GM10847 (cell line): ENCODE measurements around the gene NMU.

Experiments
- POLR2A ChIP-seq: IDR thresholded peaks from 2 replicates; pipeline ENCODE4 v1.6.1; 2011; ENCODE audit not compliant: insufficient read length; ENCODE audit errors: extremely low read depth

The NMU gene

DNA sequence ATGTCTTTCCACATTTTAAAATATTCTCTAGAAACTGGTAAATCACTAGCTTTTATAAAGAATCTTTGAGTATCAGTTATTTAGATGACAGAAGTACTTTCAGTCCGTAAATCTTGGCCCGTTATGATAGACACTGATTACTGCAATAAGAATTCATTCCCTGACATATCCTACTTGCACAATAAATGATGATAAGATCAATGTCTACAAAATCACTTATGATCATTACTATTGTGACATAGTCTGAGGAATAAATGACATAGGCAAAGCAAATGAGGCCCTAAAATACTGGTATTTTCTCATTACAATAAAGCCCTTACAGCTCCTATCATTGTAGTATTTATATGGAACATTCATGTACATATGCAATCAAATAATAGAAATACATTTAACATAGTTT lies 37.5 kb downstream of the NMU start:
- TF ChIP-seq POLR2A = no peak

GRCh38 chr4:55592014-55592413 lies 44.1 kb downstream of the NMU start, which contains the start of gene PDCL2:
Gene PDCL2 (minus strand): TSS chr4:55592245. CDS start chr4:55592109, 136 bp downstream.
- TF ChIP-seq POLR2A = no peak

GRCh38 chr4:55588160-55588559 lies 47.9 kb downstream of the NMU start:
- no peak for TF ChIP-seq POLR2A

GRCh38 chr4:55578341-55579010 lies 57.6 kb downstream of the NMU start:
- TF ChIP-seq POLR2A = no peak

DNA sequence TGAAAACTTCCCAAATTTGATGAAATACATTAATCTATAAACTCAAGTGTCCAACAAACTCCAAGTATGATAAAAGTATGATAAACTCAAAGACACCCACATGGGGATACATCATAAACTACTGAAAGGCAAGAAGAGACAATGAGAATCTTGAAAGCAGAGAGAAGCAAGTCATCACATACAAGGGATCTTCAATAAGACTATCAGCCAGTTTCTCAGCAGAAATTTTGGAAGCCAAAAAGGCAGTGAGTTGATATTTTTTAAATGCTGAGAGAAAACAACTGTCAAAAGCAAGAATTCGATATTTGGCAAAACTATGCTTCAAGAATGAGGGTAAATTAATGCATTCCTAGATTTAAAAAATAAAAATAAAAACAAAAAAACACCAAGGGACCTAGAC lies 60.6 kb downstream of the NMU start:
- TF ChIP-seq POLR2A = no peak

DNA sequence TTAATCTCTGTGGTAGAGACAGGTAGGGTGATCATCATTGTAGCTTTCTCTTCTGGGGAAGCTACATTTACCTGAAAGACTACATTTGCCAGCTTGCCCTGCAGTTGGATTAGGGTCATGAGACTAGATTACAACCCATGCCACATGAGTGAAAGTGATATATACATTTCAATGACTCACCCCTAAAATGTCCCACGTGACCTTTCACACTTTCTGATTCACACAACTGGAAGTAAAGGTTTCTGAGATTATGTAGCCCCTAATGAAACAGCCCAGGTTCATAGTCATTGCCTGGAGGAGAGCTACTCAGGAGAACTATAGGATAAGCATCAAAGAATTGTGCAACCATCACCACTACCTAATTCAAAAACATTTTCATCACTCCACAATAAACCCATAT lies 61.8 kb downstream of the NMU start:
- TF ChIP-seq POLR2A = no peak

GRCh38 chr4:55571806-55572205 lies 64.3 kb downstream of the NMU start:
- TF ChIP-seq POLR2A = no peak

DNA sequence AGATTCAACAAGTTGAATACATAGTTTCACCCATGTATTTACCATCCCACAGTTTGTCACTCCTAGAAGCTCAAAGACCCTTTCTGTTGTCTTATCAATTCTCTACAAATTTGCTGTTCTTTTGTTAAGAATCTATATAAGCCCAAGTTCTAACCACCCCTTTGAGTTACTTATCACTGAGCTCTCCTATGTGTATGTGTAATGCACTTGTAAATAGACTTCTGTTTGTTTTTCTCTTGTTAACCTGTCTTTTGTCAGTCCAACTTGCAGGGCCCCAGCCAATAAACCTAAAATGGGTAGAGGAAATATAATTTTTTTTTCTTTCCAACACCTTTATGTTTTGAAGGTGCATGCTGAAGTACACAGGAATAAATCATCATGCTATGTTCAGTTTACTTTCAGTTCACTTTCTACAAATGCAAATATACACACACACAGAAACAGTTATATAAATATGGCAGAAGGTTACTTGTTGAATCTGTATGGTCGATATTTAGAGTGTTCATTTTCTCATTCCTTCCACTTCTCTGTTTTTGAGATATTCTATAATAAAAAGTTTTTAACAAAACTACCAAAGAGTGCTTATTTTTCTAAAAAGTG lies 67.1 kb downstream of the NMU start:
- no peak for TF ChIP-seq POLR2A

- no peak for TF ChIP-seq POLR2A
Measured at GRCh38 chr4:55561889-55562288, 74.2 kb downstream of the NMU start.

DNA sequence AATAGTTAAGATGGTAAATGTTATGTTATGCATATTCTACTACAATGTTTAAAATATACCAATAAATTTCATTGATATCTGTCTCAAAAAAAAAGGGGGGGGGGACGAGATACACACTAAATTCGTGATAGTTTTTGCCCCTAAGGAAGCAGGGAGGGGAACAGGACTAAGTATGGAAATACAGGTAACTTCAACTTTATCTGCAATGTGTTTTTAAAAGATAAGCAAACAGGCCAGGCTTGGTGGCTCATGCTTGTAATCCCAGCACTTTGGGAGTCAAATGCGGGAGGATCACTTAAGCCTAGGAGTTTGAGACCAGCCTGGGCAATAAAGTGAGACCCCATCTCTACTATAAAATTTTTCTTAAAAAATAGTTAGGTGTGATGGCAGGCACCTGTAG lies 76.0 kb downstream of the NMU start:
- no peak for TF ChIP-seq POLR2A

DNA sequence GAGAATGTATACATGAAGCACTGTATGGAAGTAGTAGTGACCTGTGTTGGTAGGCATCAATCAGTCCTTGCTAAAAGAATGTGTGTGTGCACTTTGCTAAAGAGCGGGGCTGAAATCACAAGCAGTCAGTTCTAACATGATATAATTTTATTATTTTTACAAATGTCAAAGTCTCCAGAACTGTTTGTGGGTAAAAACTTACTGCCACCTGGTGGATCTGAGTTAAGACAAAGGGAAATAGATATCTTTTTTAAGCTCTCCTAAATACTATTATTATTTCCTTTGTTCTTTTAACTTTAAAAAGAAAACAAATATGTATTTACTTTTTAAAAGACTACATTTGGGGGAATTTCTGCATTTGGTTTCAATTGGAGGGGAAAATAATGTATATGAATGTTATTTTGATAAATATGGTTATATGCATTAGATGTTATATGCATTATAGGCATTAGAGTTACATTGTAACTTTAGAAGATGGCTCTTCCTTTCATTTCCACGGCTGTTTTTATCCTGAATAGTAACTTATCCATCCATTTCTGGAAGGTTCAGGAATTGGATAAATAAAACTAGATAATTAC lies 81.6 kb downstream of the NMU start:
- no peak for TF ChIP-seq POLR2A

DNA sequence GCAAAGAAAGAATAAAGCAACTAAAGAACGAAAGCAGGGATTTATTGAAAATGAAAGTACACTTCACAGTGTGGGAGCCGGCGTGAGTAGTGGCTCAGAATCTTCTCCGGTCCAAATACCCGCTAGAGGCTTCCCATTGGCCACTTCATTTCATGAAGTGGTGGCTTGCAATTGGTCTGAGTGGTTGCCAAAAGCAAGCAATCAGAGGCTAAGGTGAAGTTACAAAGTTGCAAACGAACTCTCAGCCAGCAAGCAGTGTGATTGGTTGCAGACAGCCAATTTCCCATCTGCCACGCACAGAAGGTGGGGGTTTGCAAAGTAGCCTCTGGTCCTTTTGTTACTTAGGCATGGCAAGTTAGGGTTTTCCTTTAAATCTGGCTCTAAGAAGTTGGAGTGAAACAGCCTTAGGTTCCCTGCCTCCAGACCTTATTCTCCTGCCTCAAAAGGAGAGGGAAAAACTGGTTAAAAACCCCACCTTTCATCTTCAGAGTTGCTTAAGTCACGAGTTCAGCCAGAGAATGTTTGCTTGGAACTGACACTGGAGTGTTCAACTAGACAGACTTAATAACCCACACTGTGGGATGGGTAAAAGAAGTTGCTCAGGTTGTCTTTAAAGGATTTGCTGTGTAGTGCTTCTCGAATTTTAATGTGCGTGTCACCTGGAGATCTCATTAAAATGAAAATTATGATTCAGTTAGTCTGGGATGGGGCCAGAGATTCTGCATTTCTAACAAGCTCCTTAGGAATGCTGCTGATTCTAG lies 82.5 kb downstream of the NMU start:
- no peak for TF ChIP-seq POLR2A

GRCh38 chr4:55549888-55550287 lies 86.2 kb downstream of the NMU start:
- no peak for TF ChIP-seq POLR2A

DNA sequence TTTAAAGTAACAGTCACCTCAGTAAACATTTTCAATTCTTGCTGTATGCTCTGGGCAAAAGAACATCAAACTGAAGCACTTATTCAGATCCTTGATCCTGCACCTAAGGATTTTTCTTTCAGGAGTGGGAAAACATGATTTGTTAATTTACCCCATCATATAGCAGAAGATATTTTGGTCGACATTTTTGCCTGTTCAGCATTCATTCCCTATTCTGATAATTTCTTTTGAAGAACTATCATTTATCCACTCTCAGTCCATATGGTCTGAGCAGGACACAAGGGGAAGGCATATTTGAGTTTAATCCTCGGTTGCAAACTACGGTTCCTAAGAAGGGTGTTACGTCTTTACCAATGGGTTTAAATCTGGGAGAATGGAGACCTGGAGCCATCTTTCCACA lies 88.2 kb downstream of the NMU start:
- no peak for TF ChIP-seq POLR2A

DNA sequence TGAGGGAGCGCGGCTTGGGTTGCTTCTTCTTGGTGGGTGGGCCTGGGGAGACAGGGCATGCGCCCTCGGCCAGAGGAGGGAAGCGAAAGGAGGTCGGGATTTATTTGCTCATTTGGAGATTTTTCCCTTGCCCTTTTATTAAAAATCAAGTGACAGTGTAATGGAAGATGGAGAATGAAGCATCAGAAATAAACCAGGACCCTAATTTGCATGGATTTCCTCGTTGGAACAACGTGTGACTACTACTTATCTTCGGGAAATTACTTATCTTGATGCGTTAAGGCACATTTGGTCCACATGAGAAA lies 88.7 kb downstream of the NMU start:
- no peak for TF ChIP-seq POLR2A
